ENCODE data around the gene SLC46A1.
"Not testable (repeated sequence)": the region's sequence is repeated elsewhere in the genome, so short reads cannot be mapped to it uniquely, and the experiment has no call there.

SLC46A1 gene

DNA sequence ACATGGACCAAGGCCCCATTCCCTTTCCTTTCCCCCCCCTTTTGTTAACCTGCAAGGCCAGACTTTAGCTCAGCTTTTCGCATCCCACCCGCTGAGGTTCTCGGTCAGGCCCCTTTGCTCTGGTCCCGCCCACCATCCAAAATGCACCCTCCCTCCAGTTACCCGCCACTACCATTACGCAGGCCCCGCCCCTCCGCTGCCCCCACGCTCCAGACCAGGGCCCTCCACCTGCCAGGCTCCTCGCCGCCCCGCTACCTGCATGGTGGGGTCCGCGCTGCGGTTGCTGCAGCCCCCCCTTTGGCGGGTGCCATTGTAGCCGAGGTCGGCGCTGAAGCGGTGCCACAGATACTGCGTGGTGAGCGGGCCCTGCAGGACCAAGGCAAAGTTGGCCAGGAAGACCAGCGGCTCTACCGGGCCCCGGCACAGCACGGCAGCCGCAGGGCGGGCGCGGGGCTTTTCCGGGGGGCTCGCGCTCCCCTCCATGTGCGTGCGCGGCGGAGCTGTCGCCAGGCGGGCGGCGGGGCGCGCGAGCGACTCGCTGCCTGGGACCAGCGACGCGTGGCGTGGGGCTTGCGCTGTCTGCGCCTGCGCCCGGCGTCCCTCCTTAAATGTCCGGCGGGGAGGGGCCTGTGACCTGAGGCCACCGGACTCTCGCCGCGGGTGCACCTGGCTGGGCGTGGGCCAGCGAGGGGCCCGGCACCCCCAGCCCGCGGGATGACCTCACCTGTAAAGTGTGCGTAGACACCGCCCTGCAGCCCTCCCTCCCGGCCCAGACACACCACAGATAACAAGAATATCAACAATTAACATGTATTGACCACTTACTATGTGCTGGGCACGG is at the start of gene SLC46A1:
Gene SLC46A1, minus strand, starts transcription at position 581 of the 841 bp plus-strand sequence. Its CDS starts 98 bp downstream, at position 483.
- DNase-seq: no peak

DNA sequence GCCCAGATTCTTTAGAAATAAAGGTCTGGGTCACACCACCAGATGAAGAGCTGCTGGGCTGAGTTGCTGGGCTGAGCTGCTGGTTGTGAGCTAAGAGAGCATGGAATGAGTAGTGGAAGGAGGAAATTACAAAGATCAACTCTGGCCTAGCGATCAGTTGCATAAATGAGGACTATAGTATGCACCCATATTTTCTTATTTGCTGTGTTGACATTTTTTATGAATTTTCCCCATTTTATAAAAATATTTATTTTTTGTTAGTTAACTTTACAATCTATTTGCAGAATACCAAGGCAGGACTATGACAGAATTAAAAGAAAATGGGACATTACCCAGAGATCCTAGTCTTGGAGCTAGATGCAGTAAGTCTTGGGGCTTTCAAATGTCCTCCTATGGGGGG is 43.8 kb upstream of the SLC46A1 start:
- no peak for DNase-seq

DNA sequence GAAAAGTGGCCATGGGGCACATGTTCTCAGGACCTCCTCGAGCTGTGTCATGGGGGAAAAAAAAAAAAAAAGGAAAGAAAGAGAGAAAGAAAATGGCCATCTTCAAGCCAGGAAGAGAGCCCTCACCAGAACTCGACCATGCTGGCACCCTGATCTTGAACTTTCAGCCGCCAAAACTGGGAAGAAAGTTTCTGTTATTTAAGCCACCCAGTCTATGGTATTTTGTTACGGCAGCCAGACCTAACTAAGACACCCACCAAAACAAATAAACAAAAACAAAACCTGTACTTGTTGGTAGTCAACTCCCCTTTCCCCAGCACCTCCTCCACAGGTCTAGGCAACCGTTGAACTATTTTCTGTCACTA is 41.4 kb upstream of the SLC46A1 start:
- DNase-seq: no peak

DNA sequence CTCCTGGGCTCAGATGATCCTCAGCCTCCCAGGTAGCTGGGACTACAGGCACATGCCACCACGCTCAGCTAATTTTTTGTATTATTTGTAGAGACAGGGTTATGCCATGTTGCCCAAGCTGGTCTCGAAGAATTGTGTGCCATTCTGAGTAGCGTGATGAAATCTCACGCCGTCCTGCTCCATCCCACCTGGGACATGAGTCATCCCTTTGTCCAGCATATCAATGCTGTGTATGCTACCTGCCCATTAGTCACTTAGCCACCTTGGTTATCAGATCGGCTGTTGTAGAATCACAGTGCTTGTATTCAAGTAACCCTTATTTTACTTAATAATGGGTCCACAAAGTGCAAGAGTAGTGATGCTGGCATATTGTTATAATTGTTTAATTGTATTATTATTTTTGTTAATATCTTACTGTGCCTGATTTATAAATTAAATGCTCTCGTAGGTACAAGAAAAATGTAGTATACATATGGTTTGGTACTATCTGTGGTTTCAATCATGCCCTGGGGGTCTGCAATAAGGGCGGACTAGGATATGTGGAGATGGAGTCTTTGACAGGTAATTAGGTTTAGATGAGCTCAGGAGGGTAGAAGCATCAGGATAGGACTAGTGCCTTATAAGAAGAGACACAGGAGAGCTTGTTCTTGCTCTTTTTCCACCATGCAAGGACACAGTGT is 40.8 kb upstream of the SLC46A1 start:
- no peak for DNase-seq

DNA sequence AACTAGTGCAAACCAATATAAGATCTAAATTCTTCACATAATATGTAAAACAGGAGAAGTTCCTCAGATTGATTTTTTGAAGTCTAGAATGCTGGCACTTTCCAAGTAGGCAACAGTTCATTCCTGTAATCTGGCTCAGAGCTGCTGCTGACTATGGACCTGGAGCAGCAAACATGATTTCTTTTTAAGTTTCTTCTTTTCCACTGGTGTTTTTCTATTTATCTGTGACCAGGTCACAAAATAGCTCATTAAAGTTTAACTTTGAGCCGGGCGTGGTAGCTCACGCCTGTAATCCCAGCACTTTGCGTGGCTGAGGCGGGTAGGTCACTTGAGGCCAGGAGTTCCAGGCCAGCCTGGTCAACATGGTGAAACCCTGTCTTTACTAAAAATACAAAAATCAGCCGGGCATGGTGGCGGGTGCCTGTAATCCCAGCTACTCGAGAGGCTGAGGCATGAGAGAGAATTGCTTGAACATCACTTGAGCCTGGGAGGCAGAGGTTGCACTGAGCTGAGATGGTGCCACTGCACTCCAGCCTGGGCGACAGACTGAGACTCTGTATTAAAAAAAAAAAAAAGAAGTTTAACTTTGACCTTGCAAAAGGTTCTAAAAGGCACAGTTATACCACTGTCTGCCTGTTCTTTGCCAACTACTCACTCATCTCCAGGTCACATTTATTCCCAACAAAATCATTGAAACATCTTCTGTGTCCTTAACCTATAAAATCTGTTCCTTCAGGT is 38.1 kb upstream of the SLC46A1 start:
- DNase-seq: no peak

DNA sequence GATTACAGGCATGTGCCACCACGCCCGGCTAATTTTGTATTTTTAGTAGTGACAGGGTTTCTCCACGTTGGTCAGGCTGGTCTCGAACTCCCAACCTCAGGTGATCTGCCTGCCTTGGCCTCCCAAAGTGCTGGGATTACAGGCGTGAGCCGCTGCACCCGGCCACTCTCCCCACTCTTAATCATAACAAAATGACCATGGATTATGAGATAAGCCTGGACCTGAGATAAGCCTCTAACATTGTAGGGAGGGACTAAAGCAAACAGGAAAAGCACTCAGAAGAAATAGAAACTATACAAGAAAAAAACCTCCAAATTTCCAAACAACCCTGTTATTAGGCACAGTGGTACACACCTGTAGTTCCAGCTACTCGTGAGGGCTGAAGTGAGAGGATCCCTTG is 28.3 kb upstream of the SLC46A1 start:
- not testable (repeated sequence) for DNase-seq

DNA sequence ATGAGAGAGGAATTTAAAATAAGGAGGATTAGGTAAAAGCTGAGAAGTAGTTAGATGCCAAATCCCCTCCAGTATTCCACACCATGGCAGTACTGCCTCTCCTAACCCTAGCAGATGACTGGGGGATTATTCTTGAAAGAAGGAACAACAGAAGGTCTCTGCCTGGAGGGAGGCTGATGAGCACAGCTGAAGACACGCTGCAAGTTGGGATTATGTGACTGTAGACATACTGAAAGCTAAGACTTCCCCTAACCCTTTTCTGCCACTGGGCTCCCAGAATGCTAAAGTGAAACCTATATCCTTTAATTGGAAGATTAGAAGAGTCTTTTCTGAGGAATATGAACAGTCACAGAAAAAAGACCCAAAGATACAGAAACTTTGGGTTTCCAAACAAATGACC is 27.7 kb upstream of the SLC46A1 start:
- DNase-seq: no peak

DNA sequence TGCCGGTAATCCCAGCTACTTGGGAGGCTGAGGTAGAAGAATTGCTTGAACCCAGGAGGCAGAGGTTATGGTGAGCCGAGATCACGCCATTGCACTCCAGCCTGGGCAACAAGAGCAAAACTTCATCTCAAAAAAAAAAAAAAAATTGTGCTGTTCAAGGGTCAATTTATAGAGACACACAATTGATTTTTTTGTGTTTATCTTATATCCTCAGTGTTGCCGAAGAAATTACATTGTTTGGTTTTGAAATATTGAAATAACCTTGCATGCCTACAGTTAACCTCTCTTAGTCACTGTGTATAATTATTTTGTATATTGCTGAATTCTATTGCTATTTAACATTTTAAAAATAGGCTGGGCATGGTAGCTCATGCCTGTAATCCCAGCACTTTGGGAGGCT is 22.0 kb upstream of the SLC46A1 start:
- DNase-seq: not testable (repeated sequence)

DNA sequence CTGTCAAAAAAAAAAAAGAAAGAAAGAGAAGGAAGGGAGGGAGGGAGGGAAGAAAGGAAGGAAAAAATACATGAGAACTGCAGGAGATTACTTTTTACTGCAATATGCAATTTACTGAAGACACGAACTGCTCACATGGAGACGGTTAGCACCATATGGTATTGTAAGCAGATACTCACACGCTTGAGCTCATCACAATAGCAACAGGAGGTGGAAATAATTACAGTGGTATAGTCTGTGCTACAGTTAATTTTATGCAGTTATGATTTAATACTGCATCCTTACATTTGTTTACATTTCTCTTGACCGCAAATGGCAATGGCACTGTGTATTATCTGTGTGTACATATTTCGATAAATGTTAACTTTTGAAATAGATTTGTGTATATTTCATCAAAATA is 21.4 kb upstream of the SLC46A1 start:
- no peak for DNase-seq

DNA sequence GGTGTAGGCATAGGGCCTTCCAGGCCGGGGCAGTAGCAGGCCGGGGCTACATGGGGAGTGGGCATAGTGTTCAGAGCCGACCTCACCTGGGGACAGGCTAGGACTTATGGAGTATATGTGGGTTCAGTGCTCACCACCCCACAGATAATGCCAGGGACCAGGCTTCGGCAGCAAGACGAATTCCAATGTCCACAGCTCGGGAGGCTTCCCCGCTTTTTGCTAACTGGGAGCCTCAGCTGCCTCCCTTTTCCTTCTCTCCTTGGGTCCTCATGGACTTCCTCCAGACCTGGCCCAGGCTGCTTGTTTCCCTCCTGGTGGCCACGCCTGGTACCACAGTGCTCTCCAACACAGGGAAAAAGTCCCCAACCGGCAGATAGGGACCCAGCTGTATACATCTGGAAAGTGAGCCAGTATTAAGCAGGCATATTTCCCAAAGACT is 20.1 kb upstream of the SLC46A1 start:
- DNase-seq: no peak

DNA sequence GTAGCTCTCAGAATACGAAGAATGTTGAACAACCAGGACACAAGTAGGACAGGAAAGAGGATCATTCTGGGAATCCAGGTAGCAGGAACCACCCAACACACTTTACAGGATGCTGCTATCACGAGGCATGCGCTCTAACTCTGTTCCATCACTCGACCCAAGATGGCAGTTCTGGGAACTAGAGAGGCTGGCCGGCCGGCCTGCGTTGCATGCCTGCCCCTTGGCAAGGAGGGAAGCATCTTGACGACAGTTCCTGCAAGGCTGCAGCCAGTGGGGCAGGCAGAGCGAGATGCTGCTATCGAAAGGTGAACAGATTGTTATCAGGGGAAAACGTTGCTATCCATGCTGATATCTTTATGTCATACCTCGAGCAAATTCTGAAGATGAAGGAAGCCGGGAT is 19.2 kb upstream of the SLC46A1 start:
- DNase-seq: no peak

DNA sequence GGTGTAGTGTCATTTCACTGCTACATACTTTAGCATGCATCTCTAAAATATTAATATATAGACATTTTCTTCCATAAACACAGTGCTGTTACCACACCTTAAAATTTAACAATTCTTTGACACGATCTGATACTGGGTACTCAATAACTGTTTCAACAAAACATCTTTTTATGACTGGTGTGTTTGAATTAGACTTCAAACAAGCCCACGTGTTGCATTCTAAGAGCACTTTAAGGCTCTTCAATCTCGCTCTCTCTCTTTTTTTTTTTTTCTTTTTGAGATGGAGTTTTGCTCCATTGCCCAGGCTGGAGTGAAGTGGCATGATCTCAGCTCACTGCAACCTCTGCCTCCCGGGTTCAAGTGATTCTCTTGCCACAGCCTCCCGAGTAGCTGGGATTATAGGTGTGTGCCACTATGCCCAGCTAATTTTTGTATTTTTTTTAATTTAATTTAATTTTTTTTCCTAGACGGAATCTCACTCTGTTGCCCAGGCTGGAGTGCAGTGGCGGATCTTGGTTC is 15.8 kb upstream of the SLC46A1 start:
- DNase-seq: no peak

DNA sequence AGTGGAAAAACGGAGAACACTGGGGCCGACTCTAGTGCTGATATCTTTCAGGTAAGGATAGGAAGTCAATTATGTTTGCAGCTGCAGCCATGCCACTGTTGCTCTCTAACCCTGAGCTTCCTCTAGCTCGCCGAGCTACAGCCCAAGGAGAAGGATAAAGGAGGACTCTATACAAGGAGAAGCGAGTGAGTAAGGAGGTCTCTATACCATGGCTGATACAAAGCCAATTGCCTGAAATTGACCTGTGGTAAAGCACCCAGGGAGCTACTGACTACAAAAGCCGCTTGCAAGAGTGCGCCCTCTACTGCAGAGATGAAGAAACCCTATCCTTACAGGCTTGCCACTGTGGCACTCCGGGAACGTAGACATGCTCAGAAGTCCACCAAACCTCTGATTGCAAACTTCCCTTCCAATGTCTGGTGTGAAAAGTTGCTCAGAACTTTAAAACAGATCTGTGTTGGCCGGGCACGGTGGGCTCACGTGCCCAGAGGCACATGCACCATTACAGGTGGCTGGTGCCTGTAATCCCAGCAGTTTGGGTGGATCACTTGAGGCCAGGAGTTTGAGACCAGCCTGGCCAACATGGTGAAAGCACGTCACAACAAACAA is 10.8 kb upstream of the SLC46A1 start:
- DNase-seq: peak; percentile 49

DNA sequence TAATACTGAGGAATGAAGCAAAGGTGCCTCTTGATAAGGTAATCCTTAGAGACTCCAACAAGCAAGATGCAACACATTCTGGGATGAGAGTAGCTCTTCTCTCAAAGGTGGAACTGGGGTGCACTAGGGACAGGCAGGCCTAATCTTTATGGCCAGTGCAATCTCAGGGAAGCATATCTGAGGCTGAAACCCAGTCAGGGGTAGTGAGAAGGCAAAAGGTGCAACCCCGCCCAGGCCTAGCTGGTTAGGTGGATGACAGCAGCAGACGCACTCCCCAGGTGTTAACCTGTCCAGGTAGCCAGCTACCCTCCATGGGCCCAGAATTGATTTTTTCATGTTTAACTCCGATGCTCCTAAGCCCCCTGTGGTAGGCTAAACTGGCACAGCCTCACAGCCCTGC is 9.9 kb upstream of the SLC46A1 start:
- DNase-seq: no peak

DNA sequence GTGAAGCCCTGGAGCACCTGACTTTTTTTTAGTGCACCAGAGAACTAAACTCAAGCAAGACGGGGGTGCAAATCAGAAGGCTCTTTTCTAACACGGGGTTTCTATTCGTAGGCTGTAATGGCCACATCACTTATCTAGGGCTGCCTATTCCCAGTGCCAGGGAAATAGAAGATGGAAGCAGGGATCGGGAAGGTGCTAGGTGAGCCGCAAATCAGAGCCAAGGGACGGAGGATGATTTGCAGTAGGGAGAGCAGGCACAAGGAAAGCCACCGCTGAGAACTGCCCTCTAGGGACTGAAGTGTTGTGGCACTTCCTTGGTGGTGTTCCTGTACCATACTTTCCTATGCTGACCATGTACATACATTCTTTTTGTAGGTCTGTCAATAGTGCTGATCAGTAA is 7.8 kb upstream of the SLC46A1 start:
- DNase-seq: no peak

DNA sequence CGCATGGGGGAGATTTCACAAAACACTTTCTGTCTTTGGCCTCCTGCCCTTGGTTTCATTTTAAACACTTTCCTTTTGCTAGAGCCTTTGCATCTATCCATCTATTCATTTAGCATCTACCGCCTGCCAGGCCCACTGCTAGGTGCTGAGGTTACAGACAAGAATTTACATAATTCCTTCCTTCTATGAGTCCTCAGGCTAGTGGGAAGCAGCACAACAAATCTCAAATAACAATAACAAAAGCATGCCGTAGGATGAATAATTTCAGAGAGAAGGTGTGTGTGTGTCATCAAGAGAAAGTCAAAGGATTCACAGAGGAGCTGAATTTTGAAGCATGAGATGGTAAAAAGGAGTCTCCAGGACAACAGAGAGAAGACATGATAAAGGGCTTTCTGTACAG is 6.1 kb upstream of the SLC46A1 start:
- no peak for DNase-seq

DNA sequence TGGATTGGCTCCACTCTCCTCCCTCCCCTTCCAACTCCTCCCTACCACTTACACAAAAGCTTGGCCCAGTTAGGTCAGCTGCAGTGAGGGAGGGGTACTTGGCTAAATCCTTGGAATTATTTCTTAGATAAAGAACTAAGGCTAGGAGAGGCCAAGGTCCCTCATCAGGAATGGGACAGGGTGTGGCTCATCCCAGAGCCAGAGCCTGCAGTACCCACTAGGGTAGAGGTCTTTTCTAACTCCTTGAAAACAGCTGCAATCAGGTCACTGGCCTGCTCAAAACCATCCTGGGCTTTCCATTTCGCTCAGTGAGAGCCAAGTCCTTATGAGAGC is 1.9 kb upstream of the SLC46A1 start:
- DNase-seq: no peak

DNA sequence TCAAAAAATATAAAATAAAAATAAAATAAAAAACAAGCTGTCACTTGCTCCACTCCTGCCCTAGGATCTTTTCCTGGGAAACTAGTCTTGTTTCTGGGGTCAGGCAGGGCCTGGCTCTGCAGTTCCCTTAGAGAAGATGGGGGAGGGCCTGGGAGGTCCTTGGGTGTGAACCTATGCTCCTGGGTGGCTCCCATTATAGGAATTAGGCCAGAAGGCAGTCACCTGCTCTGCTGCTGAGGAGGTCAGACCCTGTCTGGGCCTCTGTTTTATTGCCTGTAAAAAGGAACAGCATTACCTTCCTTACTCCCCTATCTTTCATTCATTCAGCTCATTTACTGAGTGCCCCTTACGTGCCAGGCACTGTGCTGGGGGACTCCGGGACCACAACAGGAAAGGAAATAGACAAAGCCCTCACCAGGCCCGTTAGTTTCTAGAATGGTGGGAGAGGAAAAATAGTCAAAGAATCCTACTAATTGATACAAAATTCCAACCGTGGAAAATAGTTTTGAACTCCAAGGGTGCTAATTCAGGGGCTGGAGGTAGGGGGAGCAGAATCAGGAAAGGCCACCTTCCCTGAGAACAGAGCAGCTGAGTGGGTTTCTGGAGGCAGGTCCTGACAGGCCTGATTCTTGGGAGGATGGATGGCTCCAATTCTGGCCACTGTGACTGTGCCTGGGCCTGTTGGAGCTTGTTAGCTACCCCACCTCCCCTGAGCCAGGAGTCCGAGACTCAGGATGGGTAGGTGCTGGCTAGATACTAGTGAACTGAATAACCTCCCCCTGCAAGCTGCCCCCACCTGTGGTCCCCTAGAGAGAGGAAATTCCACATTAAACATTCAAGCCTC is 1.3 kb upstream of the SLC46A1 start:
- no peak for DNase-seq

DNA sequence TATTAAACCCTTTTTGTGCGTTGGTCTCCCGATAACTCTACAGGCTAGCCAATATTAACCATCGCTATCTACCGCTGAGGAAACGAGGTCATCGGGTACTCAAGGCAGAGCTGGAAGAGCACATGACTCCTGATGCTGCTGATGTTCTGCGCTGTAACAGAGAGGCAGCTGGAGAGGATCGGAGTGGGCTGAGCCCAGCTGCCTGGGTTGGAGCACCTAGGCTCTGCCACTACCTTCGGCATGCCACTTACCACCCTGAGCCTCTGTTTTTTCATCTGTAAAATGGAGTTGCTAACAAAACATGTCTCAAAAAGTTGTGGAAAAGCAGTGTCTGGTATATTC is 432 bp upstream of the SLC46A1 start:
- no peak for DNase-seq

DNA sequence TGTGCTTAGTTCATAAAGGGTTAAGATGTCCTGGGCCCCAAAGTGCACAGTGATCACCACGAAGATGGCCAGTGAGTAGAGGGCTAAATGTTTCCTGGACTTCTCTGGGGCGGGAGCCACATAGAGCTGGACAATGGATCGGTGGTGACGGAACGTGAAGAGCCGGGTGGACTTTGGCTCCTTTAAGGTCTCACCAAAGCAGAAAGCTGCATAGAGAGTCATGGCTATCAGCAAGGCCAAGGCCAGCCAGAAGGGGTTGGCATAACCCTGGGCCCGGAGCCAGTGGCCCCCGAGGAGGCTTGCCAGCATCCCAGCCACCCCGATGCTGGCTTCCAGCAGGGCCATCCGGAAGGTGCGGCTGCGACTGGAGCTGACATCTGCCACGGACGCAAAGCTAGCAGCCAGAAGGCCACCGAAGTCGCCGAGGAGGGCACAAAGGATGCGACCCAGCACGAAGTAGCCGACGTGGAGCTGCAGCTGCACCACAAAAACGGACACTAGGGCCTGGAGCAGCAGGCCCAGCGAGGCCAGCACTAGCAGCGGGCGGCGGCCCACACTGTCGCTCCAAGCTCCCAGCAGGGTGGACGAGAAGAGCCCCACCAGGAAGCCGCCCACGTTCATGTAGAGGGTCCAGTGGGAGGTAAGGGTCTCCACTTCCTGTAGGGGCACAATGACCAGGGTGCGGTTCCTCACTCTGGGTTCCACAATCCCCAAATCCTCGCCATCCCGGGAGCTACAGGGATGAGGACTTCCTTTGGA is 1.0 kb downstream of the SLC46A1 start:
- no peak for DNase-seq

DNA sequence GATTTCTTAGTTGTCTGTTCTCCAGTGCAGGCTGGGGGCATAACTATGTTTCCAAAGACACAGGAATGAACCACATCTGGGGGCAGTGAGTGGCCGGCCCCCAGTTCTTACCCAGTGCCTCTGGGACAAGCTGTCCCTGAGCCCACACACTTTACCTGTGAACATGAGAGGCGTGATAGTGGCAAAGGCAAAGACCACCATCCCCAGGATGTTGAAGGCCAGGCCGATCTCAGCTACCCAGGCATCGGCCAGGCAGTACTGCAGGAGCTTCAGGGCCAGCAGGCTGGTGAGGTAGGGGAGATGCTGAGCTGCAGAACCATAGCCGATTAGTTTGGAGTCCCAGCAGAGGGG is 1.6 kb downstream of the SLC46A1 start:
- DNase-seq: no peak

DNA sequence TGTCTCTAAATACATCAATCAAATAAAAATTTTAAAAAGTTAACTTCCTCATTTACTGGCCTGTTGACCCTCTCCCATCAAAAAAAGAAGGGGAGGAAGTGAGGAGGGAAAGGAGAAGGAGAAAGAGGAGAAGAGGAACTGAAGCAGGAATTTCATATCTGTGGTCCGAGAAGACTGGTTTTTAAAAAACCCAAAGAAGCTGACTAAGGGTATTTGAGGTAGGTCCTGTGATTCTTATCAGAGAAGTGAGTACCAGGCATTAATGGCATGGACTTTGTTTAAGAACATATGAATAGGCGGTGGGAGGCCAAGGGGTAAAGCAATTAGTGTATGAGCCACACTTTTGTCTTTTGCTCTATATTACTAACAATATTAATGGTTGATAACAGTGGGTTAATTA is 2.0 kb downstream of the SLC46A1 start:
- no peak for DNase-seq
